GM12878 (cell line): ENCODE measurements around the gene AVL9. TPM values are rescaled to one million over a fixed set of nuclear protein-coding genes. Genes with fewer than 3 reads are reported as not detected.

Experiments used
- ATAC-seq: fragments of 200-7000 bp; cut with Tn5 transposase; 3 replicates; pipeline ENCODE4 v1.9.1; 2020; ENCODE audit warnings: mild to moderate bottlenecking, moderate library complexity
- BruUV-seq: library from RNA; stranded (reverse); fragments of 400-500 nt; replicated peaks from 2 replicates; lab custom pipeline; 2021; lab: Mats Ljungman, UMichigan
- CTCF ChIA-PET: fragments of 300-600 bp; sonication (Branson Sonifier 250); formaldehyde crosslinking; extraction: SDS; loops from one replicate; lab custom pipeline; 2021; ENCODE audit warnings: inconsistent platforms; lab: Yijun Ruan, JAX
- POLR2A ChIA-PET: fragments of 350-600 bp; formaldehyde crosslinking; extraction: SDS; loops from one replicate; lab custom pipeline; 2021; ENCODE audit warnings: inconsistent platforms; lab: Charles Lee
- RAD21 ChIA-PET: fragments of 300-600 bp; sonication (Branson Sonifier 250); formaldehyde crosslinking; loops from one replicate; lab custom pipeline; 2023; ENCODE audit warnings: antibody characterized with exemption; ENCODE audit not compliant: unreplicated experiment; lab: Charles Lee
- SMC1A ChIA-PET: fragments of 300-600 bp; sonication (Branson Sonifier 250); formaldehyde crosslinking; loops from one replicate; lab custom pipeline; 2023; ENCODE audit not compliant: unreplicated experiment, uncharacterized antibody; lab: Charles Lee
- DNase-seq: peaks from one replicate; pipeline ENCODE4 v3.0.0-alpha.2; 2011; ENCODE audit warnings: low read depth, low spot score
- FAIRE-seq: peaks from 3 replicates; lab custom pipeline; 2011; peaks lifted over from hg19 to GRCh38; lab: Jason Lieb, UNC
- H2AFZ ChIP-seq: 2 replicates; pipeline ENCODE4 v1.6.0; 2011; ENCODE audit warnings: low read depth, low read length, control low read depth; ENCODE audit not compliant: control insufficient read depth
- H3K27ac ChIP-seq: 2 replicates; pipeline ENCODE4 v1.5.1; 2011; ENCODE audit warnings: control low read depth; ENCODE audit not compliant: control insufficient read depth, insufficient read depth
- H3K27me3 ChIP-seq, 2 experiments: replicated peaks in 1 of 2; 2 replicates each; pipeline versions ENCODE4 v1.6.0 to v1.6.1; 2011; ENCODE audit warnings: low read length in 1 of 2; ENCODE audit not compliant: control insufficient read depth in 2 of 2, insufficient read depth in 2 of 2
- H3K36me3 ChIP-seq, 2 experiments: 2 replicates each; pipeline ENCODE4 v1.5.1; 2011; ENCODE audit warnings: low read length in 1 of 2; ENCODE audit not compliant: control insufficient read depth in 2 of 2, insufficient read depth in 2 of 2
- H3K4me1 ChIP-seq: 2 replicates; pipeline ENCODE4 v1.6.1; 2011; ENCODE audit warnings: mild to moderate bottlenecking, low read length, moderate library complexity, mixed read lengths; ENCODE audit not compliant: control insufficient read depth, insufficient read depth
- H3K4me2 ChIP-seq: 2 replicates; pipeline ENCODE4 v1.6.0; 2011; ENCODE audit warnings: control low read depth; ENCODE audit not compliant: control insufficient read depth, insufficient read depth
- H3K4me3 ChIP-seq: fragments of 200-600 bp; sonication (generic); 2 replicates; pipeline ENCODE4 v1.5.1; 2016
- H3K79me2 ChIP-seq: 2 replicates; pipeline ENCODE4 v1.6.0; 2011; ENCODE audit warnings: low read length; ENCODE audit not compliant: control insufficient read depth, insufficient read depth
- H3K9ac ChIP-seq: 2 replicates; pipeline ENCODE4 v1.8.0; 2011; ENCODE audit warnings: low read length, control low read depth, mixed read lengths; ENCODE audit not compliant: control insufficient read depth, insufficient read depth
- H3K9me3 ChIP-seq: replicated peaks from 3 replicates; pipeline ENCODE4 v1.5.1; 2011; ENCODE audit warnings: mild to moderate bottlenecking, low read length; ENCODE audit not compliant: control insufficient read depth, insufficient read depth
- H4K20me1 ChIP-seq: 2 replicates; pipeline ENCODE4 v1.6.0; 2011; ENCODE audit not compliant: control insufficient read depth, insufficient read depth
- ASH2L ChIP-seq: fragments of 300-600, 200-600 bp; sonication (generic); IDR thresholded peaks from 2 replicates; pipeline ENCODE4 v1.6.1; 2017; ENCODE audit warnings: low read depth, mild to moderate bottlenecking, borderline replicate concordance
- ATF7 ChIP-seq: fragments of 450-650 bp; IDR thresholded peaks from 2 replicates; pipeline ENCODE4 v1.6.1; 2016; ENCODE audit warnings: low read depth, mild to moderate bottlenecking
- CUX1 ChIP-seq: IDR thresholded peaks from 2 replicates; pipeline ENCODE4 v1.6.1; 2012; ENCODE audit warnings: improper control_type of control experiment, low read depth, low read length; ENCODE audit not compliant: insufficient replicate concordance
- KAT2A ChIP-seq: conservative IDR thresholded peaks from 2 replicates; pipeline ENCODE4 v1.6.1; 2011; ENCODE audit warnings: low read depth, low read length; ENCODE audit not compliant: control insufficient read depth
- RAD51 ChIP-seq: fragments of 450-650 bp; IDR thresholded peaks from 2 replicates; pipeline ENCODE4 v1.6.1; 2016; ENCODE audit warnings: moderate library complexity, mild to moderate bottlenecking, inconsistent platforms
- RB1 ChIP-seq: fragments of 450-650 bp; formaldehyde crosslinking; IDR thresholded peaks from 2 replicates; pipeline ENCODE4 v1.6.1; 2017; ENCODE audit warnings: mild to moderate bottlenecking, borderline replicate concordance
- WRNIP1 ChIP-seq: IDR thresholded peaks from 2 replicates; pipeline ENCODE4 v1.6.1; 2011; ENCODE audit warnings: low read depth, low read length, improper control_type of control experiment, borderline replicate concordance
- ZNF622 ChIP-seq: fragments of 450-650 bp; IDR thresholded peaks from 2 replicates; pipeline ENCODE4 v1.6.1; 2017; ENCODE audit warnings: mild to moderate bottlenecking, inconsistent platforms
- WGBS: methylation state at CpG from one replicate; pipeline ENCODE4 v1.1.6; 2016; ENCODE audit warnings: low lambda C conversion rate; ENCODE audit not compliant: insufficient replicate concordance, insufficient coverage; ENCODE audit errors: missing lambda C conversion rate; 5-methylcytosine and 5-hydroxymethylcytosine counted together
- in situ Hi-C: fragments of 300-500 bp; cut with MboI; formaldehyde crosslinking; loops from 9 replicates; pipeline ENCODE4 v1.14.3; 2018; ENCODE audit warnings: mixed read lengths
- intact Hi-C: fragments of 100-400 bp; cut with micrococcal nuclease; formaldehyde crosslinking; loops from one replicate; pipeline ENCODE4 v1.14.2; 2022; ENCODE audit not compliant: unreplicated experiment
- polyA plus RNA-seq, 11 experiments: library from polyadenylated mRNA; depleted of rRNA in 4 of 11; unstranded in 6 of 11; stranded (reverse) in 5 of 11; fragments of >200 nt; fragmentation: Nextera tagmentation in 4 of 11; fragmentation: Illumina TruSeq in 1 of 11; extraction: Ambion mirVana in 4 of 11; extraction: Trizol in 1 of 11; gene quantifications; 1 replicate in 1 of 11; 2 replicates in 10 of 11; pipeline versions ENCODE4 v1.2.1 to v1.2.3, GENCODE V29; 2011 to 2016; ENCODE audit warnings: inconsistent platforms in 2 of 11, missing spikeins in 2 of 11, low read depth in 1 of 11
- total RNA-seq, 4 experiments: library from RNA; depleted of rRNA in 3 of 4; stranded (reverse); fragments of >200 nt in 3 of 4; fragmentation: Illumina TruSeq in 1 of 4; extraction: Trizol in 1 of 4; gene quantifications; 2 replicates each; pipeline versions ENCODE4 v1.2.1 to v1.2.3, GENCODE V29; 2013 to 2021
- TF ChIP-seq, protein P1 (sequence below): fragments of 450-650 bp; IDR thresholded peaks from 2 replicates; pipeline ENCODE4 v1.6.1; 2017; ENCODE audit warnings: low read depth, mild to moderate bottlenecking, moderate library complexity

AVL9 gene
- total and polyA plus RNA-seq, 10 of the 15 experiments (the other 5 are each of a cell fraction or from before 2014, with no cell fraction given) = 4.5 to 41.6 (median 20.1) TPM

DNA sequence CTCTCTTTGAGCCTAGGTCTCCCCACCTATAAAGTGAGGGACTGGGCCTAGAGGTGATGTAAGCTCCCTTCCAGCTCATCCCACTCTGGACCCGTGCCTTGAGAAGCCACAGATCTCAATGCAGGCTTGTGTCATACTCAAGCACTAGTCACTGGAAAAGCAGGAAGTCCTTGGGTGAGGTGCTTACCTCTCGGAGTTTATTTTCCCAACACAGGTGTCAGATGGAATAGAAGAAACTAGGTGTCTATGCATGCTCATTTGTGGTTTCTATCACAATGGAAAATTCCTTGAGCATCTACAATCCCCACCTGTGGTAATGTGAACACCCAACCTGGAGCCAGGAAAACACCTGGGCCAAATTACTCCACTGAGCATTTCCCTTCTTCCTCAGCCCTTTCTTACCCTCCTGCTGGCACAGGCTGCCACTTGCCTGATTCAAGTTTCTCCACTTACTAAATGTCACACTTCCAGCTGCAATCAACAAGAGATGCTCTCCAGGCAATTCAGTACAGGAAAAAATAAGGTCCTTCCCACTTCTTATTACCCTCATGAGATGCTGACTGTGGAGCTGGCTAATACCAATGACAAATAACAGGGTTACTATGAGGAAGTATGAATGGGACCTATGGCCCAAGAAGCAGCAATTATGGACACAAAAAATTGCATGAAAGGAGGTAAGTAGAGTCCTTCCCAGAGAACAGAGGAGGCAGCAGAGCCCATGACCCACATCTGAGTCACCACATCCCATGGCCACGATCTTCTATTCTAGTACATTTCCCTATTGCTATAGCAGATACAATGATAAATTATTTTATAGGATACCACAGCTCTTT, 18.3 kb upstream of the AVL9 start:
- intact Hi-C loops = loop anchor here (5.0 kb wide), 1 partner anchor 130 kb away; no protein-coding TSS in a partner anchor
- Histone ChIP-seq H3K79me2 (no peaks in the 10 kb centered on the region), H3K36me3 (no peaks in the 10 kb centered on the region), H3K4me2 (no peak overlapping the region), H3K9ac (no peak overlapping the region), H3K27me3 (no peaks in the 10 kb centered on the region), H3K4me3 (no peak overlapping the region)
- ChIA-PET POLR2A (no interaction called here), CTCF (no interaction called here)
- BruUV-seq = no TSS peak
- ATAC-seq (no peak), FAIRE-seq (no peak)
- in situ Hi-C loops = loop anchor here (5.0 kb wide), 1 partner anchor 260 kb away; no protein-coding TSS in a partner anchor
- TF ChIP-seq WRNIP1 = no peak
- TF ChIP-seq, all 136 proteins: peak for 0
- Histone ChIP-seq H4K20me1 (no peaks in the 10 kb centered on the region), H3K4me1 (no peaks in the 10 kb centered on the region), H3K9me3 (no peaks in the 10 kb centered on the region), H3K27ac (no peak overlapping the region), H2AFZ (no peak overlapping the region)
- 0% methylated on average over 3 of the region's 3 CpGs for WGBS
- RAD21 ChIA-PET = no interaction called here
- DNase-seq = no peak
- SMC1A ChIA-PET = interaction anchor here (0.5 kb wide), 1 partner anchor 113 kb away, joined by 4 read pairs; no protein-coding TSS in a partner anchor

- FAIRE-seq (no peak), ATAC-seq (no peak), DNase-seq (no peak)
- Histone ChIP-seq H3K9ac (no peak overlapping the region), H3K27ac (no peak overlapping the region), H3K79me2 (no peaks in the 10 kb centered on the region), H2AFZ (no peak overlapping the region), H3K4me2 (no peak overlapping the region), H3K4me1 (no peaks in the 10 kb centered on the region), H3K36me3 (no peaks in the 10 kb centered on the region), H3K9me3 (no peaks in the 10 kb centered on the region), H3K4me3 (no peak overlapping the region), H4K20me1 (no peaks in the 10 kb centered on the region), H3K27me3 (no peaks in the 10 kb centered on the region)
- ChIA-PET POLR2A (no interaction called here), CTCF (no interaction called here), SMC1A (interaction anchor here (0.5 kb wide), 1 partner anchor 113 kb away, joined by 4 read pairs; no protein-coding TSS in a partner anchor), RAD21 (no interaction called here)
- intact Hi-C loops (loop anchor here (5.0 kb wide), 1 partner anchor 130 kb away; no protein-coding TSS in a partner anchor), in situ Hi-C loops (loop anchor here (5.0 kb wide), 1 partner anchor 260 kb away; no protein-coding TSS in a partner anchor)
- 89% methylated on average over 1 of the region's 1 CpG for WGBS
- no TSS peak for BruUV-seq
- TF ChIP-seq RB1 = no peak
- TF ChIP-seq KAT2A = no peak
- no peak for TF ChIP-seq RAD51
- TF ChIP-seq ZNF622 = no peak
- TF ChIP-seq CUX1 = no peak
- TF ChIP-seq, protein P1, sequence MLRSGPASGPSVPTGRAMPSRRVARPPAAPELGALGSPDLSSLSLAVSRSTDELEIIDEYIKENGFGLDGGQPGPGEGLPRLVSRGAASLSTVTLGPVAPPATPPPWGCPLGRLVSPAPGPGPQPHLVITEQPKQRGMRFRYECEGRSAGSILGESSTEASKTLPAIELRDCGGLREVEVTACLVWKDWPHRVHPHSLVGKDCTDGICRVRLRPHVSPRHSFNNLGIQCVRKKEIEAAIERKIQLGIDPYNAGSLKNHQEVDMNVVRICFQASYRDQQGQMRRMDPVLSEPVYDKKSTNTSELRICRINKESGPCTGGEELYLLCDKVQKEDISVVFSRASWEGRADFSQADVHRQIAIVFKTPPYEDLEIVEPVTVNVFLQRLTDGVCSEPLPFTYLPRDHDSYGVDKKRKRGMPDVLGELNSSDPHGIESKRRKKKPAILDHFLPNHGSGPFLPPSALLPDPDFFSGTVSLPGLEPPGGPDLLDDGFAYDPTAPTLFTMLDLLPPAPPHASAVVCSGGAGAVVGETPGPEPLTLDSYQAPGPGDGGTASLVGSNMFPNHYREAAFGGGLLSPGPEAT = no peak
- no peak for TF ChIP-seq ASH2L
- TF ChIP-seq ATF7 = no peak
These were observed 17.7 kb upstream of the AVL9 start for GRCh38 chr7:32477649-32477980.
